Mesenchymal stem cell (in vitro differentiated cells and primary cell): ENCODE data around the gene BCKDHB.

Experiments
- DNase-seq: peaks from one replicate; pipeline ENCODE4 v3.0.0-alpha.2; 2013
- H2AFZ ChIP-seq: one replicate; pipeline ENCODE4 v1.6.1; 2013; ENCODE audit warnings: low read depth, mild to moderate bottlenecking, control low read depth, inconsistent platforms, low read length, moderate library complexity
- H2AK5ac ChIP-seq: 2 replicates; pipeline ENCODE4 v1.6.1; 2013; ENCODE audit warnings: low read length, moderate library complexity, mild to moderate bottlenecking, inconsistent platforms; ENCODE audit not compliant: severe bottlenecking
- H2BK120ac ChIP-seq: one replicate; pipeline ENCODE4 v1.6.1; 2013; ENCODE audit warnings: low read depth, mild to moderate bottlenecking, inconsistent platforms, low read length, moderate library complexity
- H2BK12ac ChIP-seq, 2 experiments: one replicate each; pipeline ENCODE4 v1.6.1; 2013; ENCODE audit warnings: inconsistent platforms in 2 of 2, low read length in 2 of 2, mild to moderate bottlenecking in 2 of 2, moderate library complexity in 2 of 2, control low read depth in 1 of 2
- H2BK15ac ChIP-seq: one replicate; pipeline ENCODE4 v1.6.1; 2013; ENCODE audit warnings: mild to moderate bottlenecking, low read depth, inconsistent platforms; ENCODE audit not compliant: poor library complexity, severe bottlenecking
- H2BK5ac ChIP-seq: 2 replicates; pipeline ENCODE4 v1.6.1; 2013; ENCODE audit warnings: low read depth, mild to moderate bottlenecking, low read length, control low read depth, inconsistent platforms; ENCODE audit not compliant: poor library complexity, severe bottlenecking
- H3K14ac ChIP-seq, 2 experiments: one replicate each; pipeline ENCODE4 v1.6.1; 2013; ENCODE audit warnings: inconsistent platforms in 2 of 2, low read length in 2 of 2, control low read depth in 1 of 2, mild to moderate bottlenecking in 1 of 2, moderate library complexity in 1 of 2
- H3K18ac ChIP-seq, 2 experiments: one replicate each; pipeline ENCODE4 v1.6.1; 2013; ENCODE audit warnings: inconsistent platforms in 2 of 2, low read length in 2 of 2, control low read depth in 1 of 2, low read depth in 1 of 2, mild to moderate bottlenecking in 1 of 2
- H3K23ac ChIP-seq, 2 experiments: one replicate each; pipeline ENCODE4 v1.6.1; 2013; ENCODE audit warnings: inconsistent platforms in 2 of 2, low read length in 2 of 2, mild to moderate bottlenecking in 2 of 2, moderate library complexity in 2 of 2, control low read depth in 1 of 2
- H3K27ac ChIP-seq: 2 replicates; pipeline ENCODE4 v1.5.1; 2013; ENCODE audit warnings: mild to moderate bottlenecking, moderate library complexity, low read length, control low read depth, inconsistent platforms; ENCODE audit not compliant: poor library complexity, severe bottlenecking
- H3K27me3 ChIP-seq, 2 experiments: 2 replicates each; pipeline versions ENCODE4 v1.6.1 to v1.7.0; 2013; ENCODE audit warnings: low read length in 2 of 2, mild to moderate bottlenecking in 2 of 2, moderate library complexity in 2 of 2, control low read depth in 1 of 2, inconsistent platforms in 1 of 2; ENCODE audit not compliant: control insufficient read depth in 1 of 2, insufficient read depth in 1 of 2
- H3K36me3 ChIP-seq, 2 experiments: 2 replicates each; pipeline versions ENCODE4 v1.6.1 to v1.7.0; 2013; ENCODE audit warnings: low read length in 2 of 2, control low read depth in 1 of 2, inconsistent platforms in 1 of 2, low read depth in 1 of 2, mild to moderate bottlenecking in 1 of 2; ENCODE audit not compliant: insufficient read depth in 2 of 2, control insufficient read depth in 1 of 2
- H3K4ac ChIP-seq, 2 experiments: one replicate each; pipeline ENCODE4 v1.6.1; 2013; ENCODE audit warnings: inconsistent platforms in 2 of 2, low read length in 2 of 2, mild to moderate bottlenecking in 2 of 2, moderate library complexity in 2 of 2, control low read depth in 1 of 2, low read depth in 1 of 2
- H3K4me1 ChIP-seq: 2 replicates; pipeline ENCODE4 v1.6.1; 2013; ENCODE audit warnings: low read depth, low read length, control low read depth; ENCODE audit not compliant: control insufficient read depth, insufficient read depth
- H3K4me2 ChIP-seq: 2 replicates; pipeline ENCODE4 v1.6.1; 2013; ENCODE audit warnings: low read length, mild to moderate bottlenecking, inconsistent platforms; ENCODE audit not compliant: poor library complexity, severe bottlenecking
- H3K4me3 ChIP-seq, 2 experiments: 2 replicates each; pipeline versions ENCODE4 v1.5.1 to v1.7.0; 2013; ENCODE audit warnings: low read length in 2 of 2, mild to moderate bottlenecking in 2 of 2, control low read depth in 1 of 2, low read depth in 1 of 2; ENCODE audit not compliant: insufficient read depth in 1 of 2
- H3K79me1 ChIP-seq: replicated peaks from 2 replicates; pipeline ENCODE4 v1.6.1; 2013; ENCODE audit warnings: mild to moderate bottlenecking, control low read depth, low read length, inconsistent platforms; ENCODE audit not compliant: poor library complexity, severe bottlenecking
- H3K9ac ChIP-seq: 2 replicates; pipeline ENCODE4 v1.7.0; 2013; ENCODE audit warnings: mild to moderate bottlenecking, low read length, moderate library complexity
- H3K9me3 ChIP-seq: 2 replicates; pipeline ENCODE4 v1.7.0; 2013; ENCODE audit warnings: mild to moderate bottlenecking, low read length; ENCODE audit not compliant: control insufficient read depth
- H4K8ac ChIP-seq: one replicate; pipeline ENCODE4 v1.6.1; 2013; ENCODE audit warnings: inconsistent platforms, mild to moderate bottlenecking, low read length, moderate library complexity
- H4K91ac ChIP-seq: one replicate; pipeline ENCODE4 v1.6.1; 2013; ENCODE audit warnings: mild to moderate bottlenecking, low read length, inconsistent platforms
- WGBS: methylation state at CpG from one replicate; pipeline ENCODE4 v1.1.7; 2013; ENCODE audit warnings: mixed read lengths; 5-methylcytosine and 5-hydroxymethylcytosine counted together

BCKDHB gene

DNA sequence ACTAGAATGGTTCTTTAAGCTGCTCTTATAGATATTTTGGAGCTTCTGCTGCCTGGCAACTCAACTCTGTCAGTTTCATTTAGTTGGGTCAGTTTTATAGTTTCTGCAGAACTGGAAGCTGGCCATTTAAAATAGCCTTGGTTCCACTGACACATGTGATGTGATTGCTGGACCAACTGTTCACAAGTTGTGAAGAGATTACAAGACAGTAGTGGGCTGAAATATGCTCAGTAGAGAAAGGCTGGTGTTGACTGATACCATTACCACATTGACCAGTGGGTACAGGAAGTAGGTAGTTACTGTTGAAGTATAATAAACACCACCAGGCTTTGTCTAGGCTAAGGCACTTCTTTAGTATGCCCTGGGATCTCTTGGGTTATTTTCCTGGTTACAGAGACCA lies 39.0 kb downstream of the BCKDHB start:
- Histone ChIP-seq H2AK5ac (no peak overlapping the region), H2AFZ (no peak overlapping the region), H3K18ac (no peak overlapping the region), H3K14ac (no peak overlapping the region), H3K4me3 (no peak overlapping the region), H4K91ac (no peak overlapping the region), H3K27ac (no peak overlapping the region), H3K27me3 (no peaks in the 10 kb centered on the region), H4K8ac (no peak overlapping the region), H3K4me2 (no peak overlapping the region), H3K4ac (no peak overlapping the region), H3K79me1 (peaks cover 2% of the 10 kb centered on the region), H3K4me1 (no peaks in the 10 kb centered on the region), H2BK15ac (no peak overlapping the region), H3K9me3 (no peaks in the 10 kb centered on the region), H3K9ac (no peak overlapping the region), H2BK12ac (no peak overlapping the region), H3K36me3 (peaks cover 0 to 4% of the 10 kb centered on the region in 2 experiments), H3K23ac (no peak overlapping the region), H2BK5ac (no peak overlapping the region), H2BK120ac (no peak overlapping the region)
- DNase-seq: no peak

DNA sequence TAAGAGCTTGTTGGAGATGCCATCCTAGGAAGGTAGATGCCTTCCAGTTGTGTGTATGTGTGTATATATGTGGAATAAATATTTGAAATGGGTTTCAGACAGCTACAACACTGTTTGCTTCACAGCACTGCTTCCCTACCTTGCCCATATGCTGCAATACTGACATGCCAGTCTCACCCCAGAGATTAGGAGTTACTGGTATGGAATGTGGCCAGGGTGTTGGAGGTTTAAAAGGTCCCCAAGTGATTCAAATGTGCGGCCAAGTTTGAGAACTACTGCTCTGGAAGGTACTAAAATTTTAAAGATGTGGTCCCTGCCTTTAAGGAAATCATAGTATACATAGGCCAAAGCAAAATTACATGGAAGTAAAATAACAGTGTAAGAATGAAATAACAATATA lies 39.5 kb downstream of the BCKDHB start:
- no peak overlapping the region for H3K18ac ChIP-seq
- H3K9ac ChIP-seq: no peak overlapping the region
- no peaks in the 10 kb centered on the region for H3K9me3 ChIP-seq
- H2BK12ac ChIP-seq: no peak overlapping the region
- no peak overlapping the region for H4K8ac ChIP-seq
- no peak overlapping the region for H2BK120ac ChIP-seq
- no peak overlapping the region for H3K14ac ChIP-seq
- H2AK5ac ChIP-seq: no peak overlapping the region
- H3K4me1 ChIP-seq: no peaks in the 10 kb centered on the region
- no peak overlapping the region for H3K4ac ChIP-seq
- H2BK15ac ChIP-seq: no peak overlapping the region
- DNase-seq: no peak
- H3K27ac ChIP-seq: no peak overlapping the region
- H2AFZ ChIP-seq: no peak overlapping the region
- peaks cover 2% of the 10 kb centered on the region for H3K79me1 ChIP-seq
- H3K4me2 ChIP-seq: no peak overlapping the region
- H3K27me3 ChIP-seq: no peaks in the 10 kb centered on the region
- H4K91ac ChIP-seq: no peak overlapping the region
- H2BK5ac ChIP-seq: no peak overlapping the region
- no peak overlapping the region for H3K4me3 ChIP-seq
- WGBS: 100% methylated on average over 1 of the region's 1 CpG
- H3K23ac ChIP-seq: no peak overlapping the region
- peaks cover 0 to 4% of the 10 kb centered on the region in 2 experiments for H3K36me3 ChIP-seq

GRCh38 chr6:80148220-80148619 lies 41.7 kb downstream of the BCKDHB start:
- Histone ChIP-seq H4K8ac (no peak overlapping the region), H3K36me3 (peaks cover 0 to 4% of the 10 kb centered on the region in 2 experiments), H2BK15ac (no peak overlapping the region), H3K79me1 (peaks cover 4% of the 10 kb centered on the region), H3K4me3 (no peak overlapping the region), H3K9ac (no peak overlapping the region), H3K27me3 (no peaks in the 10 kb centered on the region), H4K91ac (no peak overlapping the region), H3K4ac (no peak overlapping the region), H2AK5ac (no peak overlapping the region), H2BK120ac (no peak overlapping the region), H3K14ac (no peak overlapping the region), H3K9me3 (no peaks in the 10 kb centered on the region), H2BK12ac (no peak overlapping the region), H3K18ac (no peak overlapping the region), H3K4me2 (no peak overlapping the region), H3K4me1 (no peaks in the 10 kb centered on the region), H2BK5ac (no peak overlapping the region), H3K27ac (no peak overlapping the region), H3K23ac (no peak overlapping the region), H2AFZ (no peak overlapping the region)
- 100% methylated on average over 1 of the region's 1 CpG for WGBS
- DNase-seq: no peak

- Histone ChIP-seq H3K27ac (no peak overlapping the region), H2BK5ac (no peak overlapping the region), H2BK120ac (no peak overlapping the region), H3K36me3 (peaks cover 0 to 4% of the 10 kb centered on the region in 2 experiments), H3K4me3 (no peak overlapping the region), H2AK5ac (no peak overlapping the region), H2AFZ (no peak overlapping the region), H2BK12ac (no peak overlapping the region), H3K23ac (no peak overlapping the region), H4K8ac (no peak overlapping the region), H3K79me1 (peaks cover 2% of the 10 kb centered on the region), H2BK15ac (no peak overlapping the region), H3K4me2 (no peak overlapping the region), H3K18ac (no peak overlapping the region), H3K14ac (no peak overlapping the region), H3K27me3 (no peaks in the 10 kb centered on the region), H3K4me1 (no peaks in the 10 kb centered on the region), H4K91ac (no peak overlapping the region), H3K9ac (no peak overlapping the region), H3K9me3 (no peaks in the 10 kb centered on the region), H3K4ac (no peak overlapping the region)
- no peak for DNase-seq
- 96% methylated on average over 1 of the region's 2 CpGs for WGBS
Measured at GRCh38 chr6:80151635-80152034, 45.2 kb downstream of the BCKDHB start.
